ENCODE results near the gene PLXNA4.

DNA sequence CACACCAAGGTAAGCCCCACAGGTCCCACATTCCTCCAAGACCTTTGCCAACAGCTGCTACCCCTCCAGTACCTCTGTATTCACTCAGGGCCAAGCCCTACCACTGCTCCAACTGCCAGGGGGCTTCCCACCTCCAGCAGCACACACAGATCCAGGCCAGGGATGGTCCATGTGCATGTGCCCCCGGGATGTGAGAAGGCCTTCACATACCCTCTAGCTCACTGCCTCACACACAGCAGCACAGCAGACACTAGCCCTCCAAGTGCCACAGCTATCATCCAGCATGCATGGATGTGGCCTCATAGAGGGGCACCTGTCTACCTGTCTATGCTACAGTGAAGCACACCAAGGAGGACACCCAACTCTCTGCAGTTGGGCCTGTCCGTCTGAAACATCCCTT, 488.8 kb downstream of the PLXNA4 start:
- no peak for TF ChIP-seq TAF1 (IDR thresholded peaks at IDR 0.05; ENCODE audit: low read depth, low read length)
- no peak for TF ChIP-seq POLR2AphosphoS5 (IDR thresholded peaks at IDR 0.05; ENCODE audit: low read depth, low read length)
- no peak for TF ChIP-seq POLR2A (IDR thresholded peaks at IDR 0.05; ENCODE audit: low read depth, low read length)
- TF ChIP-seq SPI1 (IDR thresholded peaks at IDR 0.05; ENCODE audit: low read depth, low read length), result no peak
- TF ChIP-seq POU2F2 (IDR thresholded peaks at IDR 0.05; ENCODE audit: low read depth, low read length), result no peak
- TF ChIP-seq PAX5 (IDR thresholded peaks at IDR 0.05; ENCODE audit: insufficient read depth, low read length, severe bottlenecking), result no peak
